Measurements from ENCODE around the gene ABCC2. TPM values are rescaled to one million over a fixed set of nuclear protein-coding genes. Genes with fewer than 3 reads are reported as not detected.

ABCC2 gene
- total and polyA plus RNA-seq, 2 donors (not counting 1 experiment from before 2014, with no cell fraction given), result 4.2 to 7.0 TPM

DNA sequence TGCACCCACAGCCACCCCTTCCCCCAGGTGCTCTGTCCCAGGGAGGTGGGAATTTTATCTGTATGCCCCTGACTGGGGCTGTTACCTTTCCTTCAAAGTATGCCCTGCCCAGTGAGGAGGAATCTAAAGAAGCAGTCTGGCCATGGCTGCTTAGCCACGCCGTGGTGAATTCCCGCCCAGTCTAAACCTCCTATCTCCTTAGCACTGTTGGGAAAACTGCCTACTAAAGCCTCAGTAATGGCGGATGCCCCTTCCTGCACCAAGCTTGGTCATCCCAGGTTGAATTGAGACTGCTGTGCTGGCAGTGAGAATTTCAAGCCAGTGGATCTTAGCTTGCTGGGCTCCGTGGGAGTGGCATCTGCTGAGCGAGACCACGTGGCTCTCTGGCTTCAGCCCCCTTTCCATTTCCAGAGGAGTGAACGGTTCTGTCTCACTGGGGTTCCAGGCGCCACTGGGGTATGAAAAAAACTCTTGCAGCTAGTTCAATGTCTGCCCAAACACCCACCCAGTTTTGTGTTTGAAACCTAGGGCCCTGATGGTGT, 87.2 kb downstream of the ABCC2 start:
- peaks cover 40% of the 10 kb centered on the region for H3K27me3 Mint-ChIP-seq

DNA sequence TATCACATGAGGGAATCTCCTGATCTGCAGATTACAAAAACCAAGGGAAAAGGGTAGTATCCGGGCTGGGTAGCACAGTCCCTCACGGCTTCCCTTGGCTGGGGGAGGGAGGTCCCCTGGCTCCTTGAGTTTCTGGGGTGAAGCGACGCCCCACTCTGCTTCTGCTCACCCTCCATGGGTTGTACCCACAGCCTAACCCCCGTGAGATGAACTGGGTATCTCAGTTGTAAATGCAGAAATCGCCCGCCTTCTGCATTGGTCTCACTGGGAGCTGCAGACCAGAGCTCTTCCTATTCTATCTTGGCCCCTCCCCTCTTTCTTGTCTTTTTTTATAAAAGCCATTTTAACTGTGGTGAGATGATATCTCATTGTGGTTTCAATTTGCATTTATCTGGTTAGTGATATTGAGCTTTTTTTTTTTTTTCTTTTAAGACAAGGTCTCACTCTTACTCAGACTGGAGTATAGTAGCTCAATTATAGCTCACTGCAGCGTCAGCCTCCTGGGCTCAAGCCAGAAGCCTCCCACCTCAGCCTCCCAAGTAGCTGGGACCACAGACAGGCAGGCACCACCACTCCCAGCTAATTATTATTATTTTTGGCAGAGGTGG, 87.8 kb downstream of the ABCC2 start:
- Histone ChIP-seq H3K4me1 (ENCODE audit: control insufficient read depth in 2 of 2, insufficient read depth in 2 of 2, low read length in 2 of 2) (no peaks in the 10 kb centered on the region), H2AFZ (ENCODE audit: insufficient read depth, low read depth, low read length, poor library complexity, severe bottlenecking) (no peak overlapping the region), H3K36me3 (replicated peaks in 1 of 2; ENCODE audit: control extremely low read depth in 1 of 2, control insufficient read depth in 1 of 2, extremely low read depth in 1 of 2, insufficient read depth in 2 of 2, low read length in 1 of 2) (no peaks in the 10 kb centered on the region), H3K79me2 (ENCODE audit: control insufficient read depth, insufficient read depth, low read length) (no peaks in the 10 kb centered on the region), H4K20me1 (ENCODE audit: control insufficient read depth, insufficient read depth, low read length, poor library complexity, severe bottlenecking) (no peaks in the 10 kb centered on the region), H3K27me3 (replicated peaks in 1 of 4; ENCODE audit: control extremely low read depth in 1 of 4, control insufficient read depth in 3 of 4, insufficient read depth in 4 of 4, low read length in 3 of 4) (peaks cover 0 to 21% (median 4%) of the 10 kb centered on the region in 4 experiments), H3K27ac (ENCODE audit: low read length in 2 of 2) (no peak overlapping the region), H3K9ac (ENCODE audit: low read length) (no peak overlapping the region), H3K4me2 (replicated peaks; ENCODE audit: low read depth, low read length, poor library complexity, severe bottlenecking) (no peak overlapping the region), H3K9me3 (ENCODE audit: control extremely low read depth in 1 of 3, control insufficient read depth in 2 of 3, insufficient read depth in 1 of 3, low read length in 2 of 3) (peaks cover 0 to 4% (median 0%) of the 10 kb centered on the region in 3 donors), H3K4me3 (ENCODE audit: control extremely low read depth in 1 of 5, extremely low read depth in 1 of 5, insufficient read depth in 1 of 5, low read depth in 2 of 5, low read length in 4 of 5) (no peak overlapping the region)
- Mint-ChIP-seq H3K9me3 (ENCODE audit: insufficient read depth) (no peaks in the 10 kb centered on the region), H3K27ac (no peak overlapping the region), H3K4me3 (no peak overlapping the region), H3K27me3 (peaks cover 37% of the 10 kb centered on the region), H3K4me1 (no peaks in the 10 kb centered on the region)
- POLR2A ChIA-PET, result interaction anchor here (0.6 kb wide), 1 partner anchor 15 kb away, joined by 3 read pairs; no protein-coding TSS in a partner anchor
- DNase-seq (no peak), ATAC-seq (ENCODE audit: low read depth) (no peak)
- intact Hi-C loops (cut with micrococcal nuclease), result no loop called here
- 60% methylated on average over 1 of the region's 8 CpGs for WGBS (ENCODE audit: insufficient coverage)
- TF ChIP-seq EZH2 (IDR thresholded peaks at IDR 0.05; ENCODE audit: borderline replicate concordance, insufficient read depth, low read depth, low read length, poor library complexity, severe bottlenecking), result no peak
- TF ChIP-seq, protein P1, sequence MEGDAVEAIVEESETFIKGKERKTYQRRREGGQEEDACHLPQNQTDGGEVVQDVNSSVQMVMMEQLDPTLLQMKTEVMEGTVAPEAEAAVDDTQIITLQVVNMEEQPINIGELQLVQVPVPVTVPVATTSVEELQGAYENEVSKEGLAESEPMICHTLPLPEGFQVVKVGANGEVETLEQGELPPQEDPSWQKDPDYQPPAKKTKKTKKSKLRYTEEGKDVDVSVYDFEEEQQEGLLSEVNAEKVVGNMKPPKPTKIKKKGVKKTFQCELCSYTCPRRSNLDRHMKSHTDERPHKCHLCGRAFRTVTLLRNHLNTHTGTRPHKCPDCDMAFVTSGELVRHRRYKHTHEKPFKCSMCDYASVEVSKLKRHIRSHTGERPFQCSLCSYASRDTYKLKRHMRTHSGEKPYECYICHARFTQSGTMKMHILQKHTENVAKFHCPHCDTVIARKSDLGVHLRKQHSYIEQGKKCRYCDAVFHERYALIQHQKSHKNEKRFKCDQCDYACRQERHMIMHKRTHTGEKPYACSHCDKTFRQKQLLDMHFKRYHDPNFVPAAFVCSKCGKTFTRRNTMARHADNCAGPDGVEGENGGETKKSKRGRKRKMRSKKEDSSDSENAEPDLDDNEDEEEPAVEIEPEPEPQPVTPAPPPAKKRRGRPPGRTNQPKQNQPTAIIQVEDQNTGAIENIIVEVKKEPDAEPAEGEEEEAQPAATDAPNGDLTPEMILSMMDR (IDR thresholded peaks at IDR 0.05), result no peak
- CTCF ChIA-PET, result interaction anchor here (0.9 to 1.0 kb wide), 2 partner anchors 12 to 24 kb away, joined by 3 to 4 read pairs; no protein-coding TSS in a partner anchor

More for the DNA sequence above, 87.2 kb downstream of the ABCC2 start:
- no peak overlapping the region for H3K4me2 ChIP-seq (replicated peaks; ENCODE audit: low read depth, low read length, poor library complexity, severe bottlenecking)
- peaks cover 0 to 4% (median 0%) of the 10 kb centered on the region in 3 donors for H3K9me3 ChIP-seq (ENCODE audit: control extremely low read depth in 1 of 3, control insufficient read depth in 2 of 3, insufficient read depth in 1 of 3, low read length in 2 of 3)
- intact Hi-C loops (cut with micrococcal nuclease), result no loop called here
- Mint-ChIP-seq H3K4me3 (no peak overlapping the region), H3K9me3 (ENCODE audit: insufficient read depth) (no peaks in the 10 kb centered on the region), H3K4me1 (no peaks in the 10 kb centered on the region), H3K27ac (no peak overlapping the region)
- ATAC-seq (ENCODE audit: low read depth) (no peak), DNase-seq (no peak)
- H3K4me3 ChIP-seq (ENCODE audit: control extremely low read depth in 1 of 5, extremely low read depth in 1 of 5, insufficient read depth in 1 of 5, low read depth in 2 of 5, low read length in 4 of 5), result no peak overlapping the region
- H3K4me1 ChIP-seq (ENCODE audit: control insufficient read depth in 2 of 2, insufficient read depth in 2 of 2, low read length in 2 of 2), result no peaks in the 10 kb centered on the region
- POLR2A ChIA-PET, result no interaction called here
- 69% methylated on average over 5 of the region's 9 CpGs for WGBS (ENCODE audit: insufficient coverage)
- CTCF ChIA-PET, result interaction anchor here (0.5 to 1.0 kb wide), 2 partner anchors 11 to 111 kb away, joined by 3 to 4 read pairs; no protein-coding TSS in a partner anchor
- TF ChIP-seq, protein P1 (IDR thresholded peaks at IDR 0.05), result no peak
- TF ChIP-seq EZH2 (IDR thresholded peaks at IDR 0.05; ENCODE audit: borderline replicate concordance, insufficient read depth, low read depth, low read length, poor library complexity, severe bottlenecking), result no peak
- peaks cover 0 to 21% (median 4%) of the 10 kb centered on the region in 4 experiments for H3K27me3 ChIP-seq (replicated peaks in 1 of 4; ENCODE audit: control extremely low read depth in 1 of 4, control insufficient read depth in 3 of 4, insufficient read depth in 4 of 4, low read length in 3 of 4)
- no peaks in the 10 kb centered on the region for H4K20me1 ChIP-seq (ENCODE audit: control insufficient read depth, insufficient read depth, low read length, poor library complexity, severe bottlenecking)
- H3K9ac ChIP-seq (ENCODE audit: low read length), result no peak overlapping the region
- H3K79me2 ChIP-seq (ENCODE audit: control insufficient read depth, insufficient read depth, low read length), result no peaks in the 10 kb centered on the region
- no peak overlapping the region for H3K27ac ChIP-seq (ENCODE audit: low read length in 2 of 2)
- no peaks in the 10 kb centered on the region for H3K36me3 ChIP-seq (replicated peaks in 1 of 2; ENCODE audit: control extremely low read depth in 1 of 2, control insufficient read depth in 1 of 2, extremely low read depth in 1 of 2, insufficient read depth in 2 of 2, low read length in 1 of 2)
- no peak overlapping the region for H2AFZ ChIP-seq (ENCODE audit: insufficient read depth, low read depth, low read length, poor library complexity, severe bottlenecking)
